Keratinocyte (primary cell): ENCODE results near the gene RPS8. TPM values are rescaled to one million over a fixed set of nuclear protein-coding genes. Genes with fewer than 3 reads are reported as not detected.
"Not testable (repeated sequence)": the region's sequence is repeated elsewhere in the genome, so short reads cannot be mapped to it uniquely, and the experiment has no call there.

Experiments
- DNase-seq: peaks from one replicate; pipeline ENCODE4 v3.0.0-alpha.2; 2011; ENCODE audit warnings: low read depth, missing footprints, low spot score
- FAIRE-seq: peaks from 2 replicates; lab custom pipeline; 2011; peaks lifted over from hg19 to GRCh38; lab: Jason Lieb, UNC
- H2AFZ ChIP-seq: 2 replicates; pipeline ENCODE4 v1.6.0; 2012; ENCODE audit warnings: low read length, control low read depth, inconsistent platforms; ENCODE audit not compliant: control insufficient read depth
- H3K27ac ChIP-seq: 2 replicates; pipeline ENCODE4 v1.5.1; 2011; ENCODE audit warnings: low read length; ENCODE audit not compliant: control insufficient read depth, insufficient read depth
- H3K27me3 ChIP-seq: 3 replicates; pipeline ENCODE4 v1.6.0; 2011; ENCODE audit warnings: low read length; ENCODE audit not compliant: control insufficient read depth, insufficient read depth; ENCODE audit errors: extremely low read depth
- H3K36me3 ChIP-seq, 2 experiments: 2 replicates in 1 of 2; 3 replicates in 1 of 2; pipeline ENCODE4 v1.5.1; 2011; ENCODE audit warnings: low read length in 2 of 2, mild to moderate bottlenecking in 1 of 2; ENCODE audit not compliant: control insufficient read depth in 2 of 2, insufficient read depth in 2 of 2; ENCODE audit errors: extremely low read depth in 1 of 2
- H3K4me1 ChIP-seq: 3 replicates; pipeline ENCODE4 v1.5.1; 2011; ENCODE audit warnings: low read length; ENCODE audit not compliant: control insufficient read depth, insufficient read depth; ENCODE audit errors: extremely low read depth
- H3K4me2 ChIP-seq: 3 replicates; pipeline ENCODE4 v1.6.0; 2011; ENCODE audit warnings: low read depth, low read length; ENCODE audit not compliant: control insufficient read depth, insufficient read depth; ENCODE audit errors: extremely low read depth
- H3K4me3 ChIP-seq, 3 experiments: fragments of 200-600 bp in 1 of 3; sonication (generic) in 1 of 3; 2 replicates in 2 of 3; 3 replicates in 1 of 3; pipeline ENCODE4 v1.5.1; 2011 to 2016; ENCODE audit warnings: low read length in 3 of 3, mild to moderate bottlenecking in 3 of 3, control low read depth in 2 of 3, inconsistent platforms in 1 of 3, low read depth in 1 of 3, mixed read lengths in 1 of 3, mixed run types in 1 of 3, moderate library complexity in 1 of 3; ENCODE audit not compliant: control insufficient read depth in 2 of 3, insufficient read depth in 2 of 3; ENCODE audit errors: extremely low read depth in 1 of 3
- H3K79me2 ChIP-seq: 2 replicates; pipeline ENCODE4 v1.6.0; 2012; ENCODE audit warnings: low read length; ENCODE audit not compliant: control insufficient read depth, insufficient read depth
- H3K9ac ChIP-seq: 3 replicates; pipeline ENCODE4 v1.6.0; 2011; ENCODE audit warnings: low read length; ENCODE audit not compliant: control insufficient read depth, insufficient read depth; ENCODE audit errors: extremely low read depth
- H3K9me1 ChIP-seq: 3 replicates; pipeline ENCODE4 v1.6.0; 2011; ENCODE audit warnings: low read length; ENCODE audit not compliant: control insufficient read depth, insufficient read depth; ENCODE audit errors: extremely low read depth
- H3K9me3 ChIP-seq: 2 replicates; pipeline ENCODE4 v1.5.1; 2012; ENCODE audit warnings: low read depth, low read length; ENCODE audit not compliant: control insufficient read depth
- H4K20me1 ChIP-seq: 3 replicates; pipeline ENCODE4 v1.6.0; 2011; ENCODE audit warnings: low read length; ENCODE audit not compliant: control insufficient read depth, insufficient read depth; ENCODE audit errors: extremely low read depth
- CTCF ChIP-seq, 3 experiments: IDR thresholded peaks in 1 of 3; conservative IDR thresholded peaks in 1 of 3; optimal IDR thresholded peaks in 1 of 3; 2 replicates in 2 of 3; 3 replicates in 1 of 3; pipeline versions ENCODE3 to v1.5.1; 2011; ENCODE audit warnings: low read length in 3 of 3, mild to moderate bottlenecking in 3 of 3, moderate library complexity in 2 of 3, control low read depth in 1 of 3, inconsistent platforms in 1 of 3; ENCODE audit not compliant: insufficient read depth in 2 of 3; ENCODE audit errors: extremely low read depth in 1 of 3
- EZH2 ChIP-seq: IDR thresholded peaks from one replicate; pipeline ENCODE4 v1.6.1; 2012; ENCODE audit warnings: inconsistent platforms, mild to moderate bottlenecking, low read length, moderate library complexity
- dilution Hi-C: fragments of 300-500 bp; cut with MboI; formaldehyde crosslinking; loops from one replicate; pipeline ENCODE4 v1.7.0; 2020; ENCODE audit warnings: low sequenced_read_pairs; ENCODE audit not compliant: extremely low pct_ligation_motif_present
- polyA plus RNA-seq, 5 experiments: library from polyadenylated mRNA; depleted of rRNA in 3 of 5; stranded (reverse) in 3 of 5; stranded (forward) in 1 of 5; unstranded in 1 of 5; fragments of >200 nt; gene quantifications; 1 replicate in 1 of 5; 2 replicates in 3 of 5; 3 replicates in 1 of 5; pipeline versions ENCODE4 v1.2.1 to v1.2.3, GENCODE V29; 2011 to 2012; ENCODE audit warnings: missing spikeins in 2 of 5, low read depth in 1 of 5, low replicate concordance in 1 of 5

Gene RPS8
- polyA plus RNA-seq, 1 donor (not counting 4 experiments of a cell fraction or from before 2014, with no cell fraction given), result 2,149 TPM

GRCh38 chr1:44822131-44822701 is 46.9 kb downstream of the RPS8 start:
- DNase-seq (no peak), FAIRE-seq (no peak)
- Histone ChIP-seq H3K4me3 (no peak overlapping the region), H3K9ac (no peak overlapping the region), H3K9me3 (no peaks in the 10 kb centered on the region), H3K9me1 (no peaks in the 10 kb centered on the region), H3K36me3 (no peaks in the 10 kb centered on the region), H4K20me1 (no peaks in the 10 kb centered on the region), H3K27ac (no peak overlapping the region), H3K79me2 (no peaks in the 10 kb centered on the region), H3K4me1 (peaks cover 16% of the 10 kb centered on the region), H3K27me3 (no peaks in the 10 kb centered on the region), H2AFZ (no peak overlapping the region), H3K4me2 (no peak overlapping the region)
- dilution Hi-C loops, result no loop called here
- no peak for TF ChIP-seq CTCF (optimal IDR thresholded peaks at IDR 0.05 in 1 of 3, IDR thresholded peaks at IDR 0.05 in 1 of 3, conservative IDR thresholded peaks at IDR 0.05 in 1 of 3; ENCODE audit: extremely low read depth in 1 of 3, insufficient read depth in 2 of 3, low read length in 3 of 3)
- no peak for TF ChIP-seq EZH2

GRCh38 chr1:44822981-44823451 is 47.7 kb downstream of the RPS8 start:
- Histone ChIP-seq H3K9me3 (no peaks in the 10 kb centered on the region), H2AFZ (no peak overlapping the region), H3K27me3 (no peaks in the 10 kb centered on the region), H3K9ac (no peak overlapping the region), H3K4me3 (no peak overlapping the region), H3K4me1 (peaks cover 9% of the 10 kb centered on the region), H3K79me2 (no peaks in the 10 kb centered on the region), H3K36me3 (no peaks in the 10 kb centered on the region), H3K9me1 (no peaks in the 10 kb centered on the region), H4K20me1 (no peaks in the 10 kb centered on the region), H3K27ac (no peak overlapping the region), H3K4me2 (no peak overlapping the region)
- FAIRE-seq, result no peak
- no peak for DNase-seq
- dilution Hi-C loops, result no loop called here
- TF ChIP-seq EZH2, result no peak

- DNase-seq, H3K27ac ChIP-seq, H3K9me3 ChIP-seq, H3K9ac ChIP-seq, H3K36me3 ChIP-seq, dilution Hi-C loops, H3K4me1 ChIP-seq, H2AFZ ChIP-seq, H3K27me3 ChIP-seq, FAIRE-seq, H3K9me1 ChIP-seq, H4K20me1 ChIP-seq, H3K4me3 ChIP-seq, H3K4me2 ChIP-seq, H3K79me2 ChIP-seq: not testable (repeated sequence)
These were observed 49.1 kb downstream of the RPS8 start for GRCh38 chr1:44824392-44824791.
